ENCODE data around the gene CGNL1.

Gene CGNL1

GRCh38 chr15:57506422-57506821 lies 130.1 kb downstream of the CGNL1 start:
- H3K27ac ChIP-seq: peak overlapping the region; percentile 99
- TF ChIP-seq CTCF (conservative IDR thresholded peaks at IDR 0.05): 0 out of 2 replicates have a peak, but pooled peaks have one; percentile 6

GRCh38 chr15:57507111-57507510 lies 130.8 kb downstream of the CGNL1 start:
- peak overlapping the region; percentile 99 for H3K27ac ChIP-seq
- no peak for TF ChIP-seq CTCF (conservative IDR thresholded peaks at IDR 0.05)

GRCh38 chr15:57509126-57509525 lies 132.8 kb downstream of the CGNL1 start:
- peak overlapping the region; percentile 99 for H3K27ac ChIP-seq
- no peak for TF ChIP-seq CTCF (conservative IDR thresholded peaks at IDR 0.05)

DNA sequence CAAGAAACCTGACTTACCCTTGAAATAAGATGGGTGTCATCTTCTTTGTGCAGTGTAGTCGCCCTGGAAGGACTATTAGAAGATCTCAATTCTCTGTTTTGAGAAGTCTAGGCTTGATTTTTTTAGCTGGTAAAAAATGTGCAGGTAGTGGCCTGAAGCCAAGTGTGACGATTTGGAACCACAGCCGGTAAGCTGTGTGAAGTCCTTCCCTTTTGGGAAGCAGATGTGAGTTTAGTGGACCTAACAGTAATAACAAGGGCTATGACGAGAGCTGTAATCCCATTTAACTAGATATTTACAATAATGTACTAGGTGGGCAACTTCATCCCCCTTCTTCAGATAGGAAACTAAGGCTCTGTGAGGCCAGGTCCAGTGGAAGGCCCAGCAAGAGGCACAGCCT lies 133.7 kb downstream of the CGNL1 start:
- TF ChIP-seq CTCF (conservative IDR thresholded peaks at IDR 0.05): no peak
- H3K27ac ChIP-seq: peak overlapping the region; percentile 99; the same call in 1 of the 2 replicates

- no peak for TF ChIP-seq CTCF (conservative IDR thresholded peaks at IDR 0.05)
- no peak overlapping the region; the same call in 1 of the 2 replicates for H3K27ac ChIP-seq
These were observed 134.3 kb downstream of the CGNL1 start for GRCh38 chr15:57510647-57511046.

- TF ChIP-seq CTCF (conservative IDR thresholded peaks at IDR 0.05): no peak
- no peak overlapping the region for H3K27ac ChIP-seq
These were observed 140.2 kb downstream of the CGNL1 start for GRCh38 chr15:57516327-57517029.

DNA sequence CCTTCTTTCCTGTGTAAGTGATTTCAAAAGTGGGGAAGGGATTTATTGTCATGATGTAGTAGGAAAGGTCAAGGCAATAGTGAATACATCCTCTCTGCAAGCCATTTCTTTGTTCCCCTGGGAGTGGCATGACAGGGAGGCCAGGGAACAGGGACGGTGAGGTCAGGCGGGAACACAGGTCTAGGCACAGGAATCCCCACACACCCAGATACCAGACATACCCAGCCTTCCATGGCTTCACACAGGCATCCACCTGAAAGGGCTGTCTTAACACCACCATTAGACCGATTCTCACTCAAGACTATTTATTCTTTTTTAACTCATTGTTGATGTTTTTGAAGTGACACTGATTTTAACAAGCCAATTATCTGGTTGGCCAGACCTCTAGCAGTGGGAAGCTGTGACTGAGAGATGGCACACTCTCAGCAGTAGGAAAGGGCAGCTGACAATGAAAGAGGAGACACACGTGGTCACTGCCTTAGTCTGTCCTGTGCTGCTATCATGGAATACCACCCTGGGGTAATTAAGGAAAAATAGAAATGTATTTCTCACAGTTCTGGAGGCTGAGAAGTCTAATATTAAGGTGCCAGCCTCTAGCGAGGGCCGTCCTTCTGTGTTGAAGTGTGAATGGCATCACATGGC lies 140.8 kb downstream of the CGNL1 start:
- no peak overlapping the region for H3K27ac ChIP-seq
- TF ChIP-seq CTCF (conservative IDR thresholded peaks at IDR 0.05): no peak
